NCI-H2196 treated with DMSO at 0.1 percent for 48 hours (cell line): ENCODE results near the gene ANAPC16.
"Not testable (repeated sequence)": the region's sequence is repeated elsewhere in the genome, so short reads cannot be mapped to it uniquely, and the experiment has no call there.

Experiments
- DNase-seq: peaks from one replicate; lab custom pipeline; 2025; ENCODE audit not compliant: unreplicated experiment; lab: John Stamatoyannopoulos, UW

The ANAPC16 gene

GRCh38 chr10:72242675-72243074, 26.9 kb downstream of the ANAPC16 start:
- DNase-seq, result no peak

- DNase-seq, result no peak
Observed at GRCh38 chr10:72243822-72244437, 28.1 kb downstream of the ANAPC16 start.

- DNase-seq, result no peak
Observed at GRCh38 chr10:72244573-72245038, 28.8 kb downstream of the ANAPC16 start.

GRCh38 chr10:72245949-72246525, 30.2 kb downstream of the ANAPC16 start:
- DNase-seq, result no peak

GRCh38 chr10:72248468-72249151, 32.8 kb downstream of the ANAPC16 start:
- DNase-seq, result no peak

- DNase-seq, result not testable (repeated sequence)
Observed at GRCh38 chr10:72249176-72249862, 33.5 kb downstream of the ANAPC16 start.

- no peak for DNase-seq
Observed at GRCh38 chr10:72250666-72251065, 34.9 kb downstream of the ANAPC16 start.

- DNase-seq, result no peak
Observed at GRCh38 chr10:72251635-72252034, 35.8 kb downstream of the ANAPC16 start.

GRCh38 chr10:72252972-72253371, 37.2 kb downstream of the ANAPC16 start:
- DNase-seq, result no peak

GRCh38 chr10:72253578-72253977, 37.8 kb downstream of the ANAPC16 start:
- DNase-seq, result no peak

GRCh38 chr10:72254813-72255568, 39.2 kb downstream of the ANAPC16 start:
- peak; percentile 32 for DNase-seq

- DNase-seq, result no peak
Observed at GRCh38 chr10:72255977-72256729, 40.3 kb downstream of the ANAPC16 start.

GRCh38 chr10:72257051-72257892, 41.5 kb downstream of the ANAPC16 start:
- DNase-seq, result no peak

GRCh38 chr10:72258617-72259016, 42.8 kb downstream of the ANAPC16 start:
- DNase-seq, result no peak

GRCh38 chr10:72259491-72260238, 43.9 kb downstream of the ANAPC16 start:
- DNase-seq, result no peak

GRCh38 chr10:72260239-72260975, 44.6 kb downstream of the ANAPC16 start:
- no peak for DNase-seq

GRCh38 chr10:72260976-72261783, 45.4 kb downstream of the ANAPC16 start:
- no peak for DNase-seq
